OCI-LY1 (cell line): ENCODE measurements around the gene SLC19A1.

ENCODE experiments used
- H2AFZ ChIP-seq: fragments of 200-600 bp; sonication (generic), shearing (Covaris generic); 2 replicates; pipeline ENCODE4 v1.6.0; 2014; ENCODE audit warnings: antibody characterized with exemption, mild to moderate bottlenecking, low read length
- H3F3A ChIP-seq: fragments of 200-600 bp; sonication (generic), shearing (Covaris generic); 2 replicates; pipeline ENCODE4 v1.6.0; 2014; ENCODE audit warnings: mild to moderate bottlenecking, antibody characterized with exemption, low read length, moderate library complexity; ENCODE audit not compliant: insufficient read depth
- H3K27ac ChIP-seq: fragments of 200-600 bp; sonication (generic); 2 replicates; pipeline ENCODE4 v1.5.1; 2014; ENCODE audit warnings: low read length, mixed run types, mild to moderate bottlenecking, low read depth; ENCODE audit not compliant: poor library complexity, severe bottlenecking
- H3K27me3 ChIP-seq: fragments of 200-600 bp; sonication (generic); 2 replicates; pipeline ENCODE4 v1.6.0; 2014; ENCODE audit warnings: antibody characterized with exemption, mild to moderate bottlenecking, low read length, moderate library complexity; ENCODE audit not compliant: insufficient read depth
- H3K36me3 ChIP-seq: fragments of 200-600 bp; sonication (generic); 2 replicates; pipeline ENCODE4 v1.6.1; 2014; ENCODE audit warnings: mild to moderate bottlenecking, antibody characterized with exemption, low read length, moderate library complexity, mixed read lengths; ENCODE audit not compliant: insufficient read depth
- H3K4me1 ChIP-seq: fragments of 200-600 bp; sonication (generic); 2 replicates; pipeline ENCODE4 v1.5.1; 2014; ENCODE audit warnings: mild to moderate bottlenecking, low read length, moderate library complexity; ENCODE audit not compliant: insufficient read depth, severe bottlenecking
- H3K4me2 ChIP-seq: fragments of 200-600 bp; sonication (generic), shearing (Covaris generic); 2 replicates; pipeline ENCODE4 v1.6.1; 2014; ENCODE audit warnings: low read length
- H3K4me3 ChIP-seq: fragments of 200-600 bp; sonication (generic); 2 replicates; pipeline ENCODE4 v1.5.1; 2014; ENCODE audit warnings: low read length, low read depth, mild to moderate bottlenecking, mixed read lengths; ENCODE audit not compliant: poor library complexity, severe bottlenecking
- H3K79me2 ChIP-seq: fragments of 200-600 bp; shearing (Covaris generic); 2 replicates; pipeline ENCODE4 v1.6.1; 2016; ENCODE audit warnings: mixed run types, low read length, mixed read lengths; ENCODE audit not compliant: insufficient read depth
- H3K9ac ChIP-seq: fragments of 200-600 bp; sonication (generic), shearing (Covaris generic); 2 replicates; pipeline ENCODE4 v1.6.1; 2014; ENCODE audit warnings: mild to moderate bottlenecking, low read length, mixed read lengths
- H3K9me2 ChIP-seq: fragments of 200-600 bp; sonication (generic), shearing (Covaris generic); 2 replicates; pipeline ENCODE4 v1.6.1; 2014; ENCODE audit warnings: low read depth, mild to moderate bottlenecking, low read length, mixed read lengths
- H3K9me3 ChIP-seq: fragments of 200-600 bp; shearing (Covaris generic); 2 replicates; pipeline ENCODE4 v1.6.1; 2014; ENCODE audit warnings: low read length, mixed read lengths
- H4K20me1 ChIP-seq: fragments of 200-600 bp; sonication (generic), shearing (Covaris generic); 2 replicates; pipeline ENCODE4 v1.6.0; 2016; ENCODE audit warnings: mild to moderate bottlenecking, low read length; ENCODE audit not compliant: insufficient read depth
- CTCF ChIP-seq: fragments of 200-600 bp; sonication (generic), shearing (Covaris generic); IDR thresholded peaks from 2 replicates; pipeline ENCODE4 v1.5.1; 2017; ENCODE audit warnings: mild to moderate bottlenecking, antibody characterized with exemption, low read length, moderate library complexity, mixed read lengths
- EZH2 ChIP-seq: fragments of 200-600 bp; sonication (generic), shearing (Covaris generic); IDR thresholded peaks from 2 replicates; pipeline ENCODE4 v1.8.0; 2017; ENCODE audit warnings: borderline replicate concordance, mixed run types, mild to moderate bottlenecking, antibody characterized with exemption, low read length, moderate library complexity, mixed read lengths

Gene SLC19A1

GRCh38 chr21:45578811-45579381 is 36.7 kb upstream of the SLC19A1 start:
- no peak for TF ChIP-seq EZH2
- TF ChIP-seq CTCF: no peak
- Histone ChIP-seq H3K4me2 (no peak overlapping the region), H3K27me3 (no peaks in the 10 kb centered on the region; the same call in 1 of the 2 replicates), H2AFZ (no peak overlapping the region), H3K4me3 (no peak overlapping the region), H3K79me2 (no peaks in the 10 kb centered on the region), H3K27ac (no peak overlapping the region), H3K9me3 (no peaks in the 10 kb centered on the region), H3K9ac (no peak overlapping the region), H3F3A (no peaks in the 10 kb centered on the region), H3K9me2 (no peaks in the 10 kb centered on the region), H4K20me1 (no peaks in the 10 kb centered on the region), H3K36me3 (no peaks in the 10 kb centered on the region), H3K4me1 (no peaks in the 10 kb centered on the region)

GRCh38 chr21:45578176-45578801 is 36.0 kb upstream of the SLC19A1 start:
- Histone ChIP-seq H3K4me3 (no peak overlapping the region), H3K9me3 (no peaks in the 10 kb centered on the region), H3K4me1 (no peaks in the 10 kb centered on the region), H3K4me2 (no peak overlapping the region), H3K27me3 (no peaks in the 10 kb centered on the region), H3K36me3 (no peaks in the 10 kb centered on the region), H2AFZ (no peak overlapping the region), H3K79me2 (no peaks in the 10 kb centered on the region), H3K9ac (no peak overlapping the region), H3K9me2 (no peaks in the 10 kb centered on the region), H4K20me1 (no peaks in the 10 kb centered on the region), H3K27ac (no peak overlapping the region), H3F3A (no peaks in the 10 kb centered on the region)
- TF ChIP-seq EZH2 (no peak), CTCF (no peak)

- no peaks in the 10 kb centered on the region for H3K4me1 ChIP-seq
- H3K27me3 ChIP-seq: no peaks in the 10 kb centered on the region
- no peak overlapping the region for H2AFZ ChIP-seq
- H3F3A ChIP-seq: no peaks in the 10 kb centered on the region
- H3K36me3 ChIP-seq: no peaks in the 10 kb centered on the region
- H3K27ac ChIP-seq: no peak overlapping the region
- H4K20me1 ChIP-seq: no peaks in the 10 kb centered on the region
- no peak overlapping the region for H3K9ac ChIP-seq
- H3K4me3 ChIP-seq: no peak overlapping the region
- H3K4me2 ChIP-seq: no peak overlapping the region
- H3K9me3 ChIP-seq: no peaks in the 10 kb centered on the region
- no peaks in the 10 kb centered on the region for H3K9me2 ChIP-seq
- TF ChIP-seq CTCF (no peak), EZH2 (no peak)
- H3K79me2 ChIP-seq: no peaks in the 10 kb centered on the region
Observed at GRCh38 chr21:45577801-45578175, 35.5 kb upstream of the SLC19A1 start.
